RCC 7860 (cell line): Measurements from ENCODE around the gene MYO1E.
"Not testable (repeated sequence)": the region's sequence is repeated elsewhere in the genome, so short reads cannot be mapped to it uniquely, and the experiment has no call there.

Experiments
- DNase-seq: peaks from one replicate; pipeline ENCODE4 v3.0.0-alpha.2; 2015; ENCODE audit warnings: low spot score
- FAIRE-seq: peaks from 2 replicates; lab custom pipeline; 2012; peaks lifted over from hg19 to GRCh38; lab: Jason Lieb, UNC

MYO1E gene

DNA sequence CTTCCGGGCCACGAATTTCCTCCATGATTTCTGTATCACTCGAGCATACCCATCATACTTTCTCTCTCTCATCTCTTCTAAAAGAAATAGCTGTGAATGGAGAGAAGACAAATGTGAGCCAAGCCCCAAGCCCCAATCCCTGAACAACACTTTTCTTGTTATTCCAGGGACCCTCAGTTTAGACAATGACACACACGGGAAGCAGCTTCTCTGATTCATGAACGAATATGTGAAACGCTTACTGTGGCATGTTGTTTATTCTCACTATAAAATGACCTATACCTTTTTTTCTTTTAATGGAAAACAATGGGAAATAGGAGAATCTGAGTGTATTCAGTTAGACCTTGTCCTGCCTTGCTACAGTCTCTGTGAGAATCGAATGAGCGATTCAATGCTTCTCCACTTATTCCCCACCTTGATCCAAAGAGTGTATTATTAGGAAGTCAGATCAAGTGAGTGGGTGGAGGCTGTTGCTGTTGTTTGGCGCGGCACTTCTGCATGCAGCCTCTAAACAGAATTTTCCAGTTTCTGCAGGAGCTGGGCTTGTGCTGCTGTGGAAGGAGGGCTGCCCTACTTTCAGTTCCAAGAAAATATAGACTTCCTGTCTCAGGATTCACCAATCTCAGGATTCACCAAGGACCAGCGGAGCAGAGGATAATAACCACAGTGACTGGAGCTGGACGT is 198.4 kb downstream of the MYO1E start:
- no peak for DNase-seq
- FAIRE-seq, result no peak

DNA sequence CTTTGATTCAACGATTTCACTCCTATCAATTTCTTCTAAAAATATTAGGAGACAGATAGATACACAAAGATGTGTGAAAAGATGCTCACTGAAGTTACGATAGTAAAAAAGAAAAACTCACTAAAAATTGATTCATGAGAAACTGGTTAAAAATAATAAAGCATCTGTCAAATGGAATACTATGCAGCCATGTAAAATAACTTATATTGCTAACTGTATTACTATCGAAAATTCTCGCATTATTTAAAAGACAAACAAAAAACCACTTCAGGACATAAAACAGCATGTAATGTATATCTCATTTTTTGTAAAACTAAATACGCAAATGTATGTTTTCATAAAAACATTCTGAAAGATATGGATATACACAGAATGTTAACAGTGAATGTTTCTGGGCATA is 199.5 kb downstream of the MYO1E start:
- DNase-seq, result no peak
- no peak for FAIRE-seq

DNA sequence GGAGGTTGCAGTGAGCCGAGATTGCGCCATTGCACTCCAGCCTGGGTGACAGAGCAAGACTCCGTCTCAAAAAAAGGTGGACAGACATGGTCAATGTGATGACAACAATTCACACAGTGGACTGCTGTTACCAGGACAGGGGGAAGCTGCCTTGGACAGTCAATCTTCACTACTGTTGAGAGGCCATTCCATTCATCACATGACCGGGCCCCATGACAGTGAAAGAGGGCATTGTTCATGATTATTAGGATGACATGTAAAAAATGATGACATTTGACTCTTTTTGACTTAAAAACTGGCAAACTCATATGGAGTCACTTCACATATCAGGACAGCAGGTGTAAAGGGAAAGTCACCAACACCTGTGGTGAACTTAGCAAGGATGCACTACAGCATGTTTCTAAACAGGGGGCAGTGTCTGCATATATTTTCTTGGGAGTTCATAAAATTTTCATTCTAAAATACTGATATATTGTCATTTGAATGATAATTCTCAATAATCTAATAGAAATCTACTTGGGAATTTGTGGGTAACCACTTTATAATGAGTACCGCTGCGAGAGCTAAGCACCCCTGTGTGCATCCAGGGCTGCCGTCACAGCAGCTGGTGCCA is 200.3 kb downstream of the MYO1E start:
- no peak for FAIRE-seq
- no peak for DNase-seq

DNA sequence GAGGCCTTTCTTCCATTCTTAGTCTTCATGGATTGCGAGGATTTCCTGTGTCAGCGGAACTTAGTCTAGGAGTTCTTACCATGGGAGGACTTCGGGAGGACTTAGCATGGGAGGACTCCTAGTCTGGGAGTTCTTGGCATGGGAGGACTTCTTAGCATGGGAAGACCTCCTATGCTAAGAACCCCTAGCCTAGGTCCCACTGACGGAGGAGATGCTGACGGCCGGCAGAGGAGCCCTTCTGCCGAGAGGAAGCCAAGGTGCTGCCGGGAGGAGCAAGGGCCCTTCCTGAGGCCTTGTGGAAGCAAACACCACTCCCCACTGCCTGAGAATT is 201.6 kb downstream of the MYO1E start:
- DNase-seq (no peak), FAIRE-seq (no peak)

DNA sequence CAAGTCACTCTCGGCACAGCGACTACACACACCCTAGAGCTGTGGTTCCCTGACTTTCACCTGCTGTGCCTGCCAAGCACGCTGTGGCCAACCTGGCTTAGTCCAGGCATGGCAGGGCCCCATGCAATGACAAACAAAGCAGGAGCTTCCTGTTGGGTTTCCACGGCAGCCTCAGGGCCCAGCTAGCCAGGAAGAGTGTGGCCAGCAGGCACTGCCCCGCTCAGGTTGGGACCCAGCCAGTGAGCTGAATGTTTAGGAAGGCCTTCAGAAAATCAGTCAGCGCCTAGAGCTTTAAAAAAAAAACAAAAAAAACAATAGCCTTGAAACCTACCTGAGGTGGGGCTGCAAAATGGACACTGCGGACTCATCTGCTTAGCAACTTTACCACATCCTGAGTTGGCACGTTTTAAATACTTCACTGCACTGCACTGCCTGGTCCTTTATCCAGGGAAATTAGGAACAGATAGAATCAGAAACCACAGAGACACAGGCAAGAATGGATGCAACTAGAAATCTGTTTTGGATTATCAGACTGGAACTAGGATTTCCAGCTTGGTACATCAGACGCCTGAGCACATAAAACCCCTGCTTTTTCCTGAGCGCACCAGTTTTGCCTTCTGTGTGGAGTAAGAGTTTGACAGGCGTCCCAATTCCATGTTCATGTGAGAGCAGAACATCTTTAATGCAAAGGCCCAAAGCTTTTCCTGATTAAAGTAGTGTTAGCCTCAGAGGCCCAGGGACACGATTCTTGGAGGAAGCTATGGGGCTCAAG is 202.2 kb downstream of the MYO1E start:
- peak; percentile 79 for DNase-seq
- peak; percentile 67 for FAIRE-seq

DNA sequence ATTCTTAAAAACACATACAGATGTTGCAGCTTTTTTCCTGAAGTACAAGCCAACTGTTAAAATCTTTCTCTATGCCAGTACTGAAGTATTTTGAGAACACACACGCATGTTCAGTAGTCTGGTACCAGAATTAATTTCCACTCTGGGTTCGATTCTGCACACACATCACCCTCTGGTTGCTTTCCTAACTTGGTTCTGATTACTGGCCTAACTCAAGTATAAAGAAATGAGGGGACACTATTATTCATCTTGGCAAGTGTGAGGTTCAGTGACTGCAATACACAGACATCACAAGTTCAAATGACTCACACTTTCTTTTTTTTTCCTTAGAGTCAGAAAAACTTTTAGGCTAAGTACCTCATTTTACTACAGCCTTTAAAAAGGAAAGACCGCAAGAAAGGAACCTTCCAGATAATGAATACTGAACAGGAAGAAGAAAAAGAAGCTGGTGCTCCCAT is 203.4 kb downstream of the MYO1E start:
- FAIRE-seq (peak; percentile 86), DNase-seq (peak; percentile 62)

DNA sequence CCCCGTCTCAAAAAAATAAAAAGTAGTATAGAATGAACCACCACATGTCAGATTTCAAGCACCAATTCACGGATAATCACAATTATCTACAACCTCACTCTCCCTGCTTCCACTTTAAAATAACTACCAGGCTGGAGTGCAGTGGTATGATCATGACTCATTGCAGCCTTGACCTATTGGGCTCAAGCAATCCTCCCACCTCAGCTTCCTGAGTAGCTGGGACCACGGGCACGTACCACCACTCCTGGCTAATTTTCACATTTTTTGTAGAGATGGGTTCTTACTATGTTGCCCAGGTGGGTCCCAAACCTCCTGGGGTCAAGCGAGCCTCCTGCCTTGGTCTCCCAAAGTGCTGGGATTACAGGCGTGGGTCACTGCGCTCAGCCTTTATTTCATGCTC is 204.1 kb downstream of the MYO1E start:
- DNase-seq, result peak; percentile 61

DNA sequence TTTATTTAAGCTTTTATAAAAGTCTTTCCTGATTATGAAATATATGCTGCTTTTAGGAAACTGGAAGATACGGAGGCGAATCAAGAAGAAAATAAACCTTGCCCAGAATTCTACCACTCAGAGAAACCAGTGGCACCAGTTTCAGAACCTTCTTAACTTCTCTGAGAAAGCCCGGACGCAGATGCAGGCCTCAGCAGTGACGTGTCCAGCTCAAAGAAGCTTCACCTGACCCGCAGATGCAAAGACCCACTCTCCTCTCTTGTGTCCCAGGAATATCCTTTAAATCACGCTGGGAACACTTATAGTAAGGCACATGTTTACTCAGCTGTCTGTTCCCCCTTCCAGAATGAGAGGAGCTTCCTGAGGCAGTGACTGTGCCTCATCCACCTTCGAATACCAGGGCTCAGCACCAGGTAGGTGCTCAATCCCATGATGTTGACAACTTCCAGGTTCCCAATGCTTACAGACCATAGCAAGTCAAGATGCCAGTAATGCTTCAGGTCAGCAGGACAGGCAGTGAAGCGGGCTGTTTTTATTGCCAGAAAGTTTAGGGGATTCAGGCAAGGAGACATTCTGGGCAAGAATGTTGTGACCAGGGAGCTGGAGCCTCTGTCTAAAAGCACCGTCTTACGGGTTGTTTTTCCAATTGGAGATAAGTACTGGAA is 205.9 kb downstream of the MYO1E start:
- FAIRE-seq (no peak), DNase-seq (no peak)

More for the DNA sequence above, 204.1 kb downstream of the MYO1E start:
- FAIRE-seq, result peak; percentile 82

DNA sequence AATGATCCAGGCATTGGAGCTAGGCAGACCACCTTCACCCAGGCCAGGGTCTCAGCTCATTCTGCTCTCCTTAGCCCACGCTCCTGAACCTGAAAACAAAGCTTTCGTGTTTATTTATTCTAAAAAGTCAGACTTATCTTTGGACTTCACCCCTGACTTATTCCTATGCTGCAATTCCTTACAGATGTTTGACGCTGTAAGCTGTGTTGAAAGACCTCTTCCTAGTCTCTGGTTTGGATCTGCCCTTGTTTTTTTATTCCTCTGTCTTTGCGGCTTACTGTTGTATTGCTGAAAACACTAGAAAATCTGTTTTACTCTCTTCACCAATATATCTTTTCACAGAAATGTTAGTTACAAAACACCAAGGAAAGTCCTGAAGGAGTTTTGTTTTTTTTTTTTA is 206.5 kb downstream of the MYO1E start:
- FAIRE-seq (no peak), DNase-seq (no peak)

DNA sequence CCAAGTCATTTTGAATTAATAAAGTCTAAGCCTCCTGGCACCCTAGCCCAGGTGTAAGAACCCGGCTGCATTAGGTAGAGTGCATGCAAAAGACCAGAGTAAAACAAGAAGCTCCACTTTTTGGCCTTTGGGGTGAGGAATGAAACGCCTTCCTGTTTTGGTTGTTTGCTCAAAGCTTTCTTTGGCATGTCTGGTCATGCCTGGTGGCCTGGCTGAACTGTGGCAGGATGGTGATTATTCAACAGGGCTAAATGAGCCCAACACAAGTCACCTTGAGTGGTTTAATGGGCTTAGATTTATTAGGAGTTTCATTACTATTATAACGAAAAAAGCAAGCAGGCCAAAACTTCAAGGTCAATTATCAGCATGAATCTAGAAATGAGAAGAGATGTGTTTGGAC is 206.9 kb downstream of the MYO1E start:
- FAIRE-seq (no peak), DNase-seq (no peak)

DNA sequence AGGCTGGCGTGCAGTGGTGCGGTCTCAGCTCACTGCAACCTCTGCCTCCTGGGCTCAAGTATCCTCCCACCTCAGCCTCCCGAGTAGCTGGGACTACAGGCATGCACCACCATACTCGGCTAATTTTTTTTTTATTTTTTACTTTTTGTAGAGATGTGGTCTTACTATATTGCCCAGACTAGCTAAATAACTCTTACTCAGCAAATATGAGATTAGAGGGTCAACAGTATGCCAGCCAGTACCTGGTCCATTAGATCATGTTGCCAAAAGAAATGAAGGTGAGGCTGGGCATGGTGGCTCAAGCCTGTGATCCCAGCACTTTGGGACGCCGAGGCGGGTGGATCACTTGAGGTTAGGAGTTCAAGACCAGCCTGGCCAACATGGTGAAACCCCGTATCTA is 210.6 kb downstream of the MYO1E start:
- FAIRE-seq, DNase-seq: not testable (repeated sequence)

DNA sequence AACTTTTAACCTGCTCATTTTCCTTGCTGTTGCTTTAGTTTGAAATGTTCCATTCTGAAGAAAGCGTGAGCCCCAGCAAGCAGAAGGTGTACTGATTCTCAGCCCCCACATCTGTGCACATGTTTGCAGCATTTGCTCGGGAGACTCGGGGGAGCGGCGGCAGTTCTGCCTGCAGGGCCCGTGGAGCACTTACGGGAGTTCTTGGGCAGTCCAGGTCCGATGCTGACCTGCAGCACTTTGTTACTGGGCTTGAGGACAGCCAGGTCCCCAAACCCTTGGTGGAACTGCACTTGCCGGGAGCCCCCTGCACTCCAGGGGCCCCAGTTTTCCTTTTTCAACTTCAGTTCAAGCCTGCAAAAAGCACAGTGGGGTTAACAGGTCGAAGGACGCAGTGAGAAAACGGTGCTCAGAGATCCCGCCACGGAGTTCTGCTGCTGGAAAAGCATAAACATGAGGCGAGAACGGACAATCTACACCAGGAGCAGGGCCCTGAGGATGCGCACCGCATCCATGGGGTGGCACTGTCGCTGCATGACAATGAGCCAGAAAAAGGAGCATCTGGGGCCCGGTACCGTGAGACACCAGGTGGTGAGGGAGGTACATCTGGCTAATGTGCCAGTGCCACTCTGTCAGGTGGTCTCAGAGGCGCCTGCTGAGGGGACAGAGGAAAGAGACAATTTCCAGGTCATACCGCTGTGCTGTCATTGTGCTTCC is 211.6 kb downstream of the MYO1E start:
- FAIRE-seq (no peak), DNase-seq (no peak)

DNA sequence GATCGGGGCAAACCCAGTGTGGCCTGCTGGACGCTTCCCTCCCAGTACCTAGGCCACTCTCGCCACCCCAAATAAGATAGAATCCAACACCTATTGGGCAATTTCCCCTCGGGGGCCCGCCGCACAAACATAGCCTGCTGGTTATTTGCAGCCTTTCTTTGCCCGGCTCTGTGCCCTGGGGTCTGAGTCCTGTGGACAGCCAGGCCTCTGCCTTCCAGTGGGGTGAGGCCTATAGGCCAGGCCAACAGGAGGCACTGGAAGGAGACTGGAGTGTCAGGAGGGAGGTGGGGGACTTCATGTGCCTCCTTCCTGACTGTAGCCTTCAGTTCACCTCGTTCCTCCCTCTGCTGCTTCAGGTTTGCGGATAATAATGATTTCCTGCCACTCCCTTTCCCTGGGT is 213.5 kb downstream of the MYO1E start:
- no peak for DNase-seq
- no peak for FAIRE-seq

DNA sequence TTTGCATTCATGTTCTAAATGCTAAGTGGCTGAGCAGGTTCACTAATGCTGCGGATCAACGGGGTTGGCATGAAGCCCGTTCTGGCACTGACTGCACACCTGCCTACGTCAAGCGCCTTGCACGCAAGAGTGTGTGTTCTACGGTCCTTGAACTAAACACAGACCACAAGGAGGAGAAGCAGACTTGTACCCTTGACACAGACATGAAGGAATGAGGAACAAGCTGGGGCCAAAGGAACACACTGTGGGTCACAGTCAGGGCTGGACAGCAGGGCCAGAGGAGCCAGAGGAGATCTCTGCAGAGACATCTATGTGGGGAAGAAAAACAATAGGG is 214.0 kb downstream of the MYO1E start:
- no peak for FAIRE-seq
- no peak for DNase-seq

DNA sequence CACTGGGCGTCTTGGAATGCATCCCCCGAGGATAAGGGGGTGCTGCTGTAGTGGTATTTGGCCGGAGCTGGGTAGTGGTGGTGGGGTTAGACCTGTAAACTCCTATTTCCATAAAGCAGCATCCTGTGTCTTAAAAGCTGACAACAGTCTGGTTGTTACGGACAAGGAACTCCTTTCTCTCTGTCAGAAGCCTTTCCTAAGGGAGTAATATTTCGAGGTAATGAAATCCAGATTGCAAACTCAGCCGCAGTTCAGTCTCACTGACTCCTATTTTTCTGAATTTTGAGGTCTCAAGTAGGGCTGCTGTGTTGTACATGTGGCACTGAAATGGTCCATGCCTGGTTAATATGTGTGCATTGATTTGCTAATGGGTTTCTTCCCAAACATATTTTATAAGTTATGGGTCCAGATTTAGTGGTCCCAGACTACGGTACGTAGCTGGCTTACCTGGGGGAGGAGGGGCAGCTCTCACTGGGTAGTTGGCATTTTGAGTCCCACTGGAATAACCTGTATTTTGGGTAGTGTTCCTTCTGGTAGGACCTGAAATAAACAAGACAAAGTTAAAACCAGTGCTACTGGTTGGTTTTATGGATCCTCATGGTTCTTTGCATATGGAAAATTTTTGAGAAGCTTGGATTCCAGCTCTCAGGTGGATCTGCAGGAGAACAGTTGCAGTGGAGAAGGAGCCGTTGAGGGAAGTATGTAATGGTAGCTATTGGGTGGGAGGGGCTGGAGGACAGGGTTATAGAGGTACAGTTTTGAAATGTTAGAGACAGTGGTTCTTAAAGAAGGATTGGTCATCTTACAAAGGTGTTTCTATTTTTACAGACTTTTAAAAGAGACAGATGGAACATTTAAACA is 214.6 kb downstream of the MYO1E start:
- FAIRE-seq, result no peak
- DNase-seq, result no peak

DNA sequence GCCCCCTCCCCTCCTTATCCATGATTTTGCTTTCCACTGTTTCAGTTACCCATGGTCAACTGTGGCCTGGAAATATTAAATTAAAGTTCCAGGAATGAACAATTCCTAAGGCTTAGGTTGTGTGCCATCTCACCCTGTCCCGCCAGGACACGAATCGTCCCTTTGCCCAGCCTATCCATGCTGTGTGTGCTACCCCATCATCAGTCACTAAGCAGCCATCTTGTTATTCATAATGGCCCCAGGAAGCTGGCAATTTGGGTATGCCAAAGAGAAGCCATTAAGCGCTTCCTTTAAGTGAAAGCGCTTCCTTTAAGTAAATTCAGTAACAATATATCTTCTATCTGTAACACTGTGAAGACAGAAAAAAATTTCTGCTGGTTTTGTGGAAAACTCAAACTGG is 215.3 kb downstream of the MYO1E start:
- no peak for DNase-seq
- no peak for FAIRE-seq

DNA sequence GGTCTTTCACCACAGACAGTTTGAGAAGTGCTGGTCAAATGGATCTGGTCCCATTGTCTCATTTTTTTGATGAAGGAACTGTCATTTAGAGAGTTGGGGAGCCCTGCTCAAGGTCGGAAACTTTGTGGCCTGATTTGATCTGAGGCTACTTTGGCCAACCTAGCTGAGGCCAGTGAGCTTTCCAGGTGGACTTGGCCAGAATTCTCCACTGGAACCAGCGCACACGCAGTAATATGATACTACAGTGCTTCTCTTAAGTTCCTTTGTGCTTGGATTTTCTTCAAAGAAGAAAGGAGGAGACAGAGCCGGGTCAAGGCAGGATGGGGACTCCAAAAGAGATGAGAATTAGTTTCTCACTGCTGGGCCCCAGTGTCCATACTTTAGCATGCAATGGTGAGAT is 217.2 kb downstream of the MYO1E start:
- DNase-seq, result no peak
- FAIRE-seq, result no peak

DNA sequence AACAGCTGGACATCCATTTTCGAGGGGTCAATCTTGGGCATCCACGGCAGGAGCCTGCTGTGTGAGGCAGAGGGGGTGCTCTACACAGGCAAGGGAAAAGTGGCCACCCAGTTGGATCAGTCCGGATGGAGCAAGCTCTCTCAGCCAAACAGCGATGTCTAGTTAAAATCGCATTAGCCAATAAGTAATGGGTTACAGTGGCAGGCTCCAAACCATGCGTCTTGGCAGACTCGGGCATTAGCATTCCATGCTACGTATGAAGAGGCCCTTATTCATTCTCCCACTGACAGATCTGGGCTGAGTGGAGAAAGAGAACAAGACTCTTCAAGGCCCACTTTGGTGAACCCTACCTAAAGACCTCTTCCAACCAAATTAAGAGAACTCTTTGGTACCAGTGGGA is 218.4 kb downstream of the MYO1E start:
- DNase-seq, result no peak
- no peak for FAIRE-seq

DNA sequence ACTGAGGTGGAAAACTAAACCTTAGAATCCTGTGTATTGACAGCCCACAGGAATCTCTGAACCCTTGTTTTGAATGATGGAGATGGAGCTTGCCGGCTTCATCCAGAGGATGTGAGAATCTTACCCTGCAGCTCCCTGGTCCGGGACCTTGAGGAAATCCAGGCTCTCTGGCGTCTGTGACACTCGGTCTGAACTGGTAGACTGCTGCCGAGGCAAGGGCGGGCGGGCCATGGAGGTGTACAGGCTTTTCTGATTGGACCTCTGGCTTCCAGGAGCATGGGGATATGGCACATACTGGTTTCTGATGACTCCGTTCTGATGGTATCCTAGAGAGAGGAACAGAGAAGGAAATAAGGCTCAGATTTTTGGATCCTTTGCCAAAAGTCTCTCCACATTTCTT is 219.2 kb downstream of the MYO1E start:
- no peak for DNase-seq
- FAIRE-seq, result no peak
